ENCODE data around the gene A3GALT2. TPM values are rescaled to one million over a fixed set of nuclear protein-coding genes. Genes with fewer than 3 reads are reported as not detected.

The A3GALT2 gene
- total RNA-seq, 1 donor from 2014 or later = 0.29 TPM

GRCh38 chr1:33317946-33318345, 3.0 kb downstream of the A3GALT2 start:
- Mint-ChIP-seq H3K36me3 (ENCODE audit: insufficient read depth) (peaks cover 6% of the 10 kb centered on the region), H3K27ac (no peak overlapping the region), H3K9me3 (ENCODE audit: low read depth) (no peaks in the 10 kb centered on the region), H3K27me3 (no peaks in the 10 kb centered on the region), H3K4me1 (ENCODE audit: low read depth) (no peaks in the 10 kb centered on the region), H3K4me3 (ENCODE audit: low read depth) (no peak overlapping the region)
- TF ChIP-seq, protein P1, sequence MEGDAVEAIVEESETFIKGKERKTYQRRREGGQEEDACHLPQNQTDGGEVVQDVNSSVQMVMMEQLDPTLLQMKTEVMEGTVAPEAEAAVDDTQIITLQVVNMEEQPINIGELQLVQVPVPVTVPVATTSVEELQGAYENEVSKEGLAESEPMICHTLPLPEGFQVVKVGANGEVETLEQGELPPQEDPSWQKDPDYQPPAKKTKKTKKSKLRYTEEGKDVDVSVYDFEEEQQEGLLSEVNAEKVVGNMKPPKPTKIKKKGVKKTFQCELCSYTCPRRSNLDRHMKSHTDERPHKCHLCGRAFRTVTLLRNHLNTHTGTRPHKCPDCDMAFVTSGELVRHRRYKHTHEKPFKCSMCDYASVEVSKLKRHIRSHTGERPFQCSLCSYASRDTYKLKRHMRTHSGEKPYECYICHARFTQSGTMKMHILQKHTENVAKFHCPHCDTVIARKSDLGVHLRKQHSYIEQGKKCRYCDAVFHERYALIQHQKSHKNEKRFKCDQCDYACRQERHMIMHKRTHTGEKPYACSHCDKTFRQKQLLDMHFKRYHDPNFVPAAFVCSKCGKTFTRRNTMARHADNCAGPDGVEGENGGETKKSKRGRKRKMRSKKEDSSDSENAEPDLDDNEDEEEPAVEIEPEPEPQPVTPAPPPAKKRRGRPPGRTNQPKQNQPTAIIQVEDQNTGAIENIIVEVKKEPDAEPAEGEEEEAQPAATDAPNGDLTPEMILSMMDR (IDR thresholded peaks at IDR 0.05; ENCODE audit: unreplicated experiment) = no peak
- DNase-seq (ENCODE audit: low spot score, unreplicated experiment) = no peak

- H3K36me3 Mint-ChIP-seq (ENCODE audit: insufficient read depth) = peaks cover 4% of the 10 kb centered on the region
- H3K27me3 Mint-ChIP-seq = no peaks in the 10 kb centered on the region
- H3K9me3 Mint-ChIP-seq (ENCODE audit: low read depth) = no peaks in the 10 kb centered on the region
- no peak overlapping the region for H3K4me3 Mint-ChIP-seq (ENCODE audit: low read depth)
- H3K4me1 Mint-ChIP-seq (ENCODE audit: low read depth) = no peaks in the 10 kb centered on the region
- no peak overlapping the region for H3K27ac Mint-ChIP-seq
- TF ChIP-seq, protein P1 (IDR thresholded peaks at IDR 0.05; ENCODE audit: unreplicated experiment) = no peak
- no peak for DNase-seq (ENCODE audit: low spot score, unreplicated experiment)
These were observed 3.5 kb downstream of the A3GALT2 start for GRCh38 chr1:33317354-33317753.

GRCh38 chr1:33316601-33317000, 4.3 kb downstream of the A3GALT2 start:
- Mint-ChIP-seq H3K9me3 (ENCODE audit: low read depth) (no peaks in the 10 kb centered on the region), H3K4me1 (ENCODE audit: low read depth) (no peaks in the 10 kb centered on the region), H3K4me3 (ENCODE audit: low read depth) (no peak overlapping the region), H3K36me3 (ENCODE audit: insufficient read depth) (peaks cover 3% of the 10 kb centered on the region), H3K27ac (no peak overlapping the region), H3K27me3 (no peaks in the 10 kb centered on the region)
- DNase-seq (ENCODE audit: low spot score, unreplicated experiment) = no peak
- TF ChIP-seq, protein P1 (IDR thresholded peaks at IDR 0.05; ENCODE audit: unreplicated experiment) = no peak

DNA sequence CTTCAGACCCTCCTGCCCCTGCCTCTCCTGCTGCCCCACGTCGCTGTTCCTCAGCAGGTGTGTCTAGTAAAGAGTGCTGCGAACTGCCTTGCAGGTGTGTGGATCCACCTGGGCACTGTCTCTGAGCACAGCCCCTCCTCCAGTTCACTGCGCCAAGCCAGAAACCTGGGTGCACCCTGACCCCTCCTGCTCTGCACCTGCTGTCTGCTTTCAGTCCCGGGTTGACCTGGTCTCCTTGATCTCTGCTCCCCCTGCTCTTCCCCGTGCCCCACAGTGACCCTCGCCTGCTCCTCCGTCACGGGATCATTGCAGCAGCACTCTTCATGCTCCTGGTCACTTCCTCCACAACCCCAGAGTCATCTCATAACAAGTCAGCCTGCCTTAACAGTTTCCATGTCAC, 6.5 kb downstream of the A3GALT2 start:
- peaks cover 3% of the 10 kb centered on the region for H3K36me3 Mint-ChIP-seq (ENCODE audit: insufficient read depth)
- no peaks in the 10 kb centered on the region for H3K4me1 Mint-ChIP-seq (ENCODE audit: low read depth)
- H3K4me3 Mint-ChIP-seq (ENCODE audit: low read depth) = no peak overlapping the region
- TF ChIP-seq, protein P1 (IDR thresholded peaks at IDR 0.05; ENCODE audit: unreplicated experiment) = no peak
- peaks cover 3% of the 10 kb centered on the region for H3K27me3 Mint-ChIP-seq
- H3K27ac Mint-ChIP-seq = no peak overlapping the region
- H3K9me3 Mint-ChIP-seq (ENCODE audit: low read depth) = no peaks in the 10 kb centered on the region
- DNase-seq (ENCODE audit: low spot score, unreplicated experiment) = no peak

- Mint-ChIP-seq H3K27me3 (peaks cover 3% of the 10 kb centered on the region), H3K4me3 (ENCODE audit: low read depth) (no peak overlapping the region), H3K36me3 (ENCODE audit: insufficient read depth) (peaks cover 3% of the 10 kb centered on the region), H3K27ac (no peak overlapping the region), H3K4me1 (ENCODE audit: low read depth) (peaks cover 1% of the 10 kb centered on the region), H3K9me3 (ENCODE audit: low read depth) (no peaks in the 10 kb centered on the region)
- TF ChIP-seq, protein P1 (IDR thresholded peaks at IDR 0.05; ENCODE audit: unreplicated experiment) = no peak
- DNase-seq (ENCODE audit: low spot score, unreplicated experiment) = no peak
These were observed 8.5 kb downstream of the A3GALT2 start for GRCh38 chr1:33312413-33312749.
